B cell (primary cell): Measurements from ENCODE around the gene PPP4R1. TPM values are rescaled to one million over a fixed set of nuclear protein-coding genes. Genes with fewer than 3 reads are reported as not detected.

Experiments used
- ATAC-seq: fragments of 200-7000 bp; cut with Tn5 transposase; one replicate; pipeline ENCODE4 v1.10.0; 2021; ENCODE audit warnings: low read depth, mild to moderate bottlenecking, moderate number of reproducible peaks, moderate library complexity
- CTCF ChIA-PET: fragments of 350-600 bp; sonication (Branson Sonifier 250); formaldehyde crosslinking; loops from one replicate; lab custom pipeline; 2021; ENCODE audit warnings: antibody characterized with exemption, inconsistent platforms; lab: Charles Lee
- POLR2A ChIA-PET: fragments of 350-600 bp; sonication (Branson Sonifier 250); formaldehyde crosslinking; loops from one replicate; lab custom pipeline; 2021; ENCODE audit warnings: antibody characterized with exemption; lab: Charles Lee
- DNase-seq: peaks from one replicate; pipeline ENCODE4 v3.0.0; 2013
- H2AFZ ChIP-seq: 2 replicates; pipeline ENCODE4 v1.6.1; 2012; ENCODE audit warnings: mild to moderate bottlenecking, low read depth, low read length; ENCODE audit not compliant: insufficient read depth, poor library complexity, severe bottlenecking
- H3K27ac ChIP-seq, 2 donors: 1 replicate in 1 of 2; 2 replicates in 1 of 2; pipeline ENCODE4 v1.5.1; 2012 to 2013; ENCODE audit warnings: low read length in 2 of 2, mild to moderate bottlenecking in 2 of 2, moderate library complexity in 1 of 2
- H3K27me3 ChIP-seq, 4 experiments: fragments of 200-600 bp in 1 of 4; sonication (generic) in 1 of 4; replicated peaks in 1 of 4; 1 replicate in 2 of 4; 2 replicates in 2 of 4; pipeline versions ENCODE4 v1.6.1 to v1.7.0; 2013 to 2016; ENCODE audit warnings: low read length in 3 of 4, mild to moderate bottlenecking in 2 of 4, mixed read lengths in 1 of 4, moderate library complexity in 1 of 4; ENCODE audit not compliant: insufficient read depth in 4 of 4, control insufficient read depth in 3 of 4; ENCODE audit errors: control extremely low read depth in 1 of 4
- H3K36me3 ChIP-seq, 2 experiments: replicated peaks in 1 of 2; 1 replicate in 1 of 2; 2 replicates in 1 of 2; pipeline versions ENCODE4 v1.6.1 to v1.7.1; 2013; ENCODE audit warnings: low read length in 1 of 2; ENCODE audit not compliant: insufficient read depth in 2 of 2, control insufficient read depth in 1 of 2; ENCODE audit errors: control extremely low read depth in 1 of 2, extremely low read depth in 1 of 2
- H3K4me1 ChIP-seq, 2 donors: fragments of 200-600 bp in 1 of 2; sonication (generic) in 1 of 2; 1 replicate in 1 of 2; 2 replicates in 1 of 2; pipeline versions ENCODE4 v1.5.1 to v1.6.1; 2013 to 2017; ENCODE audit warnings: low read length in 2 of 2; ENCODE audit not compliant: control insufficient read depth in 2 of 2, insufficient read depth in 2 of 2
- H3K4me2 ChIP-seq: replicated peaks from 2 replicates; pipeline ENCODE3; 2012; ENCODE audit warnings: mild to moderate bottlenecking, low read depth, low read length; ENCODE audit not compliant: poor library complexity, severe bottlenecking
- H3K4me3 ChIP-seq, 5 experiments: fragments of 200-600 bp in 1 of 5; sonication (generic) in 1 of 5; 1 replicate in 3 of 5; 2 replicates in 2 of 5; pipeline versions ENCODE4 v1.5.1 to v1.7.0; 2011 to 2016; ENCODE audit warnings: low read length in 4 of 5, mild to moderate bottlenecking in 4 of 5, low read depth in 2 of 5, control low read depth in 1 of 5, moderate library complexity in 1 of 5; ENCODE audit not compliant: insufficient read depth in 1 of 5; ENCODE audit errors: control extremely low read depth in 1 of 5, extremely low read depth in 1 of 5
- H3K79me2 ChIP-seq: fragments of 200-600 bp; sonication (generic); one replicate; pipeline ENCODE4 v1.6.0; 2016; ENCODE audit warnings: low read length; ENCODE audit not compliant: control insufficient read depth, insufficient read depth
- H3K9ac ChIP-seq: fragments of 200-600 bp; sonication (generic); 2 replicates; pipeline ENCODE4 v1.6.1; 2017; ENCODE audit warnings: mild to moderate bottlenecking, low read length, moderate library complexity
- H3K9me3 ChIP-seq, 3 donors: one replicate each; pipeline versions ENCODE4 v1.6.1 to v1.7.1; 2013; ENCODE audit warnings: low read length in 2 of 3; ENCODE audit not compliant: control insufficient read depth in 2 of 3, insufficient read depth in 1 of 3; ENCODE audit errors: control extremely low read depth in 1 of 3
- H4K20me1 ChIP-seq: 2 replicates; pipeline ENCODE4 v1.6.0; 2012; ENCODE audit warnings: mild to moderate bottlenecking, low read length; ENCODE audit not compliant: insufficient read depth, control insufficient read depth, poor library complexity, severe bottlenecking
- H3K27ac Mint-ChIP-seq: one replicate; pipeline ENCODE4 v1.8.0; 2021; ENCODE audit warnings: mixed read lengths
- H3K27me3 Mint-ChIP-seq: one replicate; pipeline ENCODE4 v1.8.0; 2021; ENCODE audit warnings: mixed read lengths
- H3K4me1 Mint-ChIP-seq: one replicate; pipeline ENCODE4 v1.8.0; 2021; ENCODE audit warnings: mixed read lengths
- H3K4me3 Mint-ChIP-seq: one replicate; pipeline ENCODE4 v1.8.0; 2021; ENCODE audit warnings: mixed read lengths
- H3K9me3 Mint-ChIP-seq: one replicate; pipeline ENCODE4 v1.8.0; 2022; ENCODE audit warnings: mixed read lengths; ENCODE audit not compliant: insufficient read depth
- EZH2 ChIP-seq: IDR thresholded peaks from 2 replicates; pipeline ENCODE4 v1.6.1; 2012; ENCODE audit warnings: borderline replicate concordance, low read depth, mild to moderate bottlenecking, moderate library complexity, low read length; ENCODE audit not compliant: insufficient read depth, poor library complexity, severe bottlenecking
- WGBS: methylation state at CpG from one replicate; pipeline ENCODE4 v1.1.5; 2013; ENCODE audit warnings: missing lambda C conversion rate; ENCODE audit not compliant: insufficient coverage; 5-methylcytosine and 5-hydroxymethylcytosine counted together
- intact Hi-C: fragments of 100-400 bp; cut with micrococcal nuclease; formaldehyde crosslinking; loops from one replicate; pipeline ENCODE4 v1.10.0; 2022
- polyA plus RNA-seq: library from polyadenylated mRNA; depleted of rRNA; stranded (reverse); fragments of >200 nt; gene quantifications from 2 replicates; pipeline ENCODE4 v1.2.3, GENCODE V29; 2012
- total RNA-seq, 2 donors: library from RNA; stranded (reverse); fragments of 120-200 nt in 1 of 2; gene quantifications; 1 replicate in 1 of 2; 2 replicates in 1 of 2; pipeline versions ENCODE4 v1.2.3 to v1.2.4, GENCODE V29; 2013 to 2022
- TF ChIP-seq, protein P1 (sequence below): fragments of 200-600 bp; IDR thresholded peaks from one replicate; pipeline ENCODE4 v1.8.0; 2022; ENCODE audit warnings: antibody characterized with exemption, mild to moderate bottlenecking

Gene PPP4R1
- total and polyA plus RNA-seq, 2 donors (not counting 1 experiment from before 2014, with no cell fraction given), result 33.4 to 57.1 TPM

DNA sequence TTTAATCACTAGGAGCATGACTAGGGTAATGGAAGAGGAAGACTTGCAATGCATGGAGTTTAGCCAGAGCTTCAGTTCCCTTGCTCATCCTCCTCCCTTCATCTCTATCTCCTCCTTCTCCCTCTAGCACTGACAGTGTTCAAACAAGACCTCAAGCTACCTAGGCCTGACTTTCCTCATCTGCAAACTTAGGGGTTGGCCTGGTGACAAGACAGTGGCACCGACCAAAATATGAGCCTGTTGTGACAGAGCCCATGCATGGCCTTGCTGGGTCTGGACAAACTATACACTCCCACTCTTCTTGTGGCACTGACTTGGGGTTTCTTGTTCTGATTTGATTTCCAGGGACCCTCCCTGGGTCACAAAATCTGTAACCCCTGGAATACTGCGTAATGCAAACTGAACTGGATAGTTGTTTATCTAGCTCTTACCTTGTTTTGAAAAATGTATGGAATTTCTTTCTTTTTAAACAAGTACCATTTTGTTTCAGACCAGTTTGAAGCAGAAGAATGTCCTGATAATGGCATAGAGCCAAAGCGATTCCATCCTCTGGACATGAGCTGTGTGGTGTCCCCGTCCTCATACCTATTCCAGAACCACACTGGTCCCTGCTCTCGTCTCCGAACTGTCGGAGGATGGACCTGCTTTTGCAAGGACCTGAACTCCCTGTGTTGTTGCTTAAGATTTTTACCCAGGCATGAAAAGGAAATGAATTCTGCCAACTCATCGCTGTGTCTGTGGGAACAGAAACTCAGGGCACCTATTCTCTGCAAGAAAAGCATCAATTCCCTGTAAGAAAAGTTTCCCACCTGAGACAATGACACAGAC, 33.4 kb upstream of the PPP4R1 start:
- intact Hi-C loops, result no loop called here
- TF ChIP-seq EZH2, result no peak
- TF ChIP-seq, protein P1, sequence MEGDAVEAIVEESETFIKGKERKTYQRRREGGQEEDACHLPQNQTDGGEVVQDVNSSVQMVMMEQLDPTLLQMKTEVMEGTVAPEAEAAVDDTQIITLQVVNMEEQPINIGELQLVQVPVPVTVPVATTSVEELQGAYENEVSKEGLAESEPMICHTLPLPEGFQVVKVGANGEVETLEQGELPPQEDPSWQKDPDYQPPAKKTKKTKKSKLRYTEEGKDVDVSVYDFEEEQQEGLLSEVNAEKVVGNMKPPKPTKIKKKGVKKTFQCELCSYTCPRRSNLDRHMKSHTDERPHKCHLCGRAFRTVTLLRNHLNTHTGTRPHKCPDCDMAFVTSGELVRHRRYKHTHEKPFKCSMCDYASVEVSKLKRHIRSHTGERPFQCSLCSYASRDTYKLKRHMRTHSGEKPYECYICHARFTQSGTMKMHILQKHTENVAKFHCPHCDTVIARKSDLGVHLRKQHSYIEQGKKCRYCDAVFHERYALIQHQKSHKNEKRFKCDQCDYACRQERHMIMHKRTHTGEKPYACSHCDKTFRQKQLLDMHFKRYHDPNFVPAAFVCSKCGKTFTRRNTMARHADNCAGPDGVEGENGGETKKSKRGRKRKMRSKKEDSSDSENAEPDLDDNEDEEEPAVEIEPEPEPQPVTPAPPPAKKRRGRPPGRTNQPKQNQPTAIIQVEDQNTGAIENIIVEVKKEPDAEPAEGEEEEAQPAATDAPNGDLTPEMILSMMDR, result no peak
- Histone ChIP-seq H3K4me1 (no peaks in the 10 kb centered on the region), H3K9ac (no peak overlapping the region), H2AFZ (no peak overlapping the region), H3K4me3 (no peak overlapping the region), H3K27ac (no peak overlapping the region), H4K20me1 (no peaks in the 10 kb centered on the region), H3K27me3 (peaks cover 0 to 3% (median 0%) of the 10 kb centered on the region in 4 experiments), H3K9me3 (no peaks in the 10 kb centered on the region), H3K79me2 (no peaks in the 10 kb centered on the region), H3K4me2 (no peak overlapping the region), H3K36me3 (no peaks in the 10 kb centered on the region)
- ChIA-PET POLR2A (no interaction called here), CTCF (no interaction called here)
- WGBS, result 100% methylated on average over 2 of the region's 8 CpGs
- Mint-ChIP-seq H3K4me1 (no peaks in the 10 kb centered on the region), H3K27me3 (peaks cover 5% of the 10 kb centered on the region), H3K4me3 (no peak overlapping the region), H3K27ac (no peak overlapping the region), H3K9me3 (no peaks in the 10 kb centered on the region)
- DNase-seq (no peak), ATAC-seq (no peak)

DNA sequence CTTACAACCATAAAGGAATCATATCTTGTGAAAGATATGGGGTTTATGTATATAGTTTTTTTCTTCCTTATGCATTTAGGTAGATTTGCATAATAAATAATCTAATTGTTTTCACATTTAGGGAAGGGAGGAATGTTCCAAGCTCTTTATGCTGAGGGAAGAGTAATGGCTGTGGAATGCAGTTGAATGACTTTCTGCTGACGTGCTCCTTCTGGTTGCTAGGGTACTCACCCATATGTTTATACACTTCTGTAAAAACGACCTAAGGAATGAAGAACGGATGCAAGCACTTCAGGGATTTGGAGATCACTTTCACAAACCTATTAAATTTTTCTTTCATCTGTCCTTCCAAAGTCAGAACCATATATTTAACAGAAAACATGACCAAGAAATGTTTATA, 29.2 kb upstream of the PPP4R1 start:
- no CpG with 5 or more reads among the region's 3 CpGs for WGBS
- intact Hi-C loops, result no loop called here
- Histone ChIP-seq H3K79me2 (no peaks in the 10 kb centered on the region), H3K36me3 (no peaks in the 10 kb centered on the region), H3K27ac (no peak overlapping the region), H3K27me3 (peaks cover 0 to 3% (median 0%) of the 10 kb centered on the region in 4 experiments), H3K4me3 (no peak overlapping the region), H3K9me3 (no peaks in the 10 kb centered on the region), H3K9ac (no peak overlapping the region), H3K4me2 (no peak overlapping the region), H4K20me1 (no peaks in the 10 kb centered on the region), H3K4me1 (no peaks in the 10 kb centered on the region), H2AFZ (no peak overlapping the region)
- H3K9me3 Mint-ChIP-seq, result no peaks in the 10 kb centered on the region
- CTCF ChIA-PET, result no interaction called here
- ATAC-seq (no peak), DNase-seq (no peak)
- TF ChIP-seq, protein P1, result no peak
- no peak for TF ChIP-seq EZH2
- H3K4me3 Mint-ChIP-seq, result no peak overlapping the region
- H3K27ac Mint-ChIP-seq, result no peak overlapping the region
- POLR2A ChIA-PET, result no interaction called here
- no peaks in the 10 kb centered on the region for H3K4me1 Mint-ChIP-seq
- H3K27me3 Mint-ChIP-seq, result peaks cover 9% of the 10 kb centered on the region
